ENCODE measurements around the gene ARL17A.
"Not testable (repeated sequence)": the region's sequence is repeated elsewhere in the genome, so short reads cannot be mapped to it uniquely, and the experiment has no call there.

Gene ARL17A

DNA sequence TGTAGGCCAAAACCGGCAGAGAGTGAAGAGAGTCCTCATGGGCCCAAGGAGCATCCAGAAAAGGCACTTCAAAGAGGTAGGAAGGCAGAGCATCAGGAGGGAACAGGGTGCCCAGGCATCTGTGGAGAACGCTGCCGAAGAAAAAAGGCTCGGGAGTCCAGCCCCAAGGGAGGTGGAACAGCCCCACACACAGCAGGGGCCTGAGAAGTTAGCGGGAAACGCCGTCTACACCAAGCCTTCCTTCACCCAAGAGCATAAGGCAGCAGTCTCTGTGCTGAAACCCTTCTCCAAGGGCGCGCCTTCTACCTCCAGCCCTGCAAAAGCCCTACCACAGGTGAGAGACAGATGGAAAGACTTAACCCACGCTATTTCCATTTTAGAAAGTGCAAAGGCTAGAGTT is 30.9 kb downstream of the ARL17A start:
- not testable (repeated sequence) for DNase-seq

- not testable (repeated sequence) for DNase-seq
Observed at GRCh38 chr17:46534716-46535115, 44.8 kb downstream of the ARL17A start.

- not testable (repeated sequence) for DNase-seq
Observed at GRCh38 chr17:46512168-46512567, 67.3 kb downstream of the ARL17A start, which contains the start of gene LRRC37A2. Gene LRRC37A2 (plus strand): TSS chr17:46512468. CDS start chr17:46512713, 245 bp downstream.

GRCh38 chr17:46505896-46506295 is 73.6 kb downstream of the ARL17A start:
- not testable (repeated sequence) for DNase-seq

DNA sequence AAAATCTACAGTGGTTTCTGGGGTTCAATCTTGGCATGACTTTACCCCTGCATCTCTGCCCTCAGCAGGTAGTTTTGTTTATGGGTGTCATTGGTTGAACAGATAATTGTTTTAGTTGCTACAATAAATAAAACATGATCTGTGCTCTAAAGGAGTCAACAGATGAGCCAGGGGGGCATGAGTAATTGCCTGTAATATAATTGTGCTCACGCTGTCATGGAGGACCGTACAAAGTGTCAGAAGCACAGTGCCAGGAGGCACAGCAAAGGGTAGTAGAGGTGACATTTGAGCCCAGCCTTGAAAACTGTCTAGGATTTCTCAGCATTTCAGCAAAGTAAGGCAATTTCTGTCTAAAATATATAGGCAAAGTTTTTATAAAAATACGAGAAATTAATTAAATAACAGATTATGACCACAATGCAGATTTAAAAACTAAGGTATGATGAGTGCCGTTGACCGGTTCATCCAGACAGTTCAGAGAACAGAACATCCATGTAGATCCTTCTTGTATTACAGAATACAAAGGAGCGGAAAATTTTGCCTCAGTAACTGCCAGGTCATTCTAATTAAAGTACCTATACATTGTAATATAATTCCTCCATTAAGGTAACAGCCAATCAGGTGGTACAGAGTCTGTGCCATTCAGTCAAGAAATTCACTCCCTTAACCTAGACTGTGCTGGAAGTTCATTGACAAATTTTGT is 79.9 kb downstream of the ARL17A start:
- DNase-seq, result not testable (repeated sequence)

- not testable (repeated sequence) for DNase-seq
Observed at GRCh38 chr17:46492021-46492420, 87.5 kb downstream of the ARL17A start.

DNA sequence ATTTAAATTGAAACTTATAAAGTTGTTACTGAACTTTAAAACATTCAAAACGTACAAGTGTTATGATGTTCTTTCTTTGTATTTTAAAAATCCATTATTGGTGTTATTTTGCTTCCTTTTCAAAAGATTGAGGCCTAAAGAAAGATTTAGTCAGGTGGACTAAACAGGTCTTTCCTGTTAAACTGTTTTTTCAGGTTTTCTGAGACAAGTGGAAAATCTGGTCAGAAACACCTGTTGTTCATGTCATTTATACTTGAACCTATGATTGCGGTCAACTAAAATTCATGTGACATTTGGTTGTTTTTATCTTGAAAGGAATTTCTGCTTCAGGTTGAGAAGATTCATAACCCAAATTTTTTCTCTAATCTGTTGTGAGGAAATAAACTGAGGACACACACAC is 98.2 kb downstream of the ARL17A start:
- not testable (repeated sequence) for DNase-seq

- not testable (repeated sequence) for DNase-seq
Observed at GRCh38 chr17:46478823-46479222, 100.7 kb downstream of the ARL17A start.

- not testable (repeated sequence) for DNase-seq
Observed at GRCh38 chr17:46475583-46475982, 103.9 kb downstream of the ARL17A start.

DNA sequence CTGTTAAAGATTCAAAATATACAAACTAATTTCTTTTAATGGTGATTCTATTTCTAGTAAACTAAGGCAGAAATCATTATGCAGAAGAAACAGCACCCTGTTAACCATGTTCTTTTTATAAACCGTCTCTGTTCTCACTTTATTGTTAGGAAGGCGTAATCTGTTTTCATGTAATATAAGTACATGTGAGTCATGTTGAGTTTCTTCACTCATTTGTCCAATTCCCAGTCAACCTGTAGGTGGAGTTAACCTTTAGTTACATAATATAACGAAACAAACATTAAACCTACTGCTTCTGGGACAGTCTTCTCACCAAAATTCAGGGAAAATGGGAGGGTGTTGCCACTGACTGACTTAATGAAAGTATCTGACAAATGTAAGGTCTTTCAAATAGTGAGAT is 105.0 kb downstream of the ARL17A start:
- DNase-seq, result not testable (repeated sequence)

DNA sequence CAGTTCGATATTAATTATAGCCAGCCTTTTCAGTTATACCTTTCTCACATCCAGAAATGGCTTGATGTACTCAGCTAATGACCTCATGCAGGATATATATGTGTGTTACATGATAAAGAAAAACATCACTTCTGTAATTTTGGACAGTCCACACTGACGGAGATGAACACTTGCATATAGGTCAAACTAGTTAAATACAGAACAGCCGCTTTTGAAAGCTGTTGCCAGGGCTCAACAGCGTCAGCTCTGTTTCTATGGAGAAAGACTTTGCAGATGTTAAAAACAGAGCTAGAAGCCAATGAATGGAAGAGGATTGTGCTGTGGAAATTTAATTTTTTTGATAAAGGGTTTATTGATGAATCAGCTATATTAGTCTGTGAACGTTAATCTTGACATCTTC is 111.9 kb downstream of the ARL17A start:
- DNase-seq, result not testable (repeated sequence)
